Mesodermal cell (in vitro differentiated cells): ENCODE results near the gene RAD50.
"Not testable (repeated sequence)": the region's sequence is repeated elsewhere in the genome, so short reads cannot be mapped to it uniquely, and the experiment has no call there.

ENCODE experiments used
- H3K27ac ChIP-seq: 2 replicates; pipeline ENCODE4 v1.7.0; 2013; ENCODE audit warnings: mild to moderate bottlenecking, low read depth, low read length, moderate library complexity; ENCODE audit not compliant: severe bottlenecking
- H3K36me3 ChIP-seq: 2 replicates; pipeline ENCODE4 v1.7.1; 2013; ENCODE audit warnings: mild to moderate bottlenecking, low read length, moderate library complexity; ENCODE audit not compliant: control insufficient read depth, insufficient read depth
- H3K4me1 ChIP-seq: one replicate; pipeline ENCODE4 v1.7.1; 2013; ENCODE audit warnings: mild to moderate bottlenecking, low read length; ENCODE audit not compliant: insufficient read depth, control insufficient read depth, poor library complexity, severe bottlenecking
- H3K4me3 ChIP-seq: 2 replicates; pipeline ENCODE4 v1.7.0; 2013; ENCODE audit warnings: low read length, control low read depth, mild to moderate bottlenecking; ENCODE audit not compliant: insufficient read depth, poor library complexity, severe bottlenecking; ENCODE audit errors: extremely low read depth
- H3K9me3 ChIP-seq: 2 replicates; pipeline ENCODE4 v1.7.1; 2013; ENCODE audit warnings: mild to moderate bottlenecking, low read length, moderate library complexity; ENCODE audit not compliant: control insufficient read depth
- WGBS, 2 experiments: methylation state at CpG; one replicate each; pipeline ENCODE4 v1.1.5; 2013; ENCODE audit warnings: missing lambda C conversion rate in 2 of 2; ENCODE audit not compliant: insufficient coverage in 2 of 2; 5-methylcytosine and 5-hydroxymethylcytosine counted together

Gene RAD50

GRCh38 chr5:132687995-132688394 lies 131.2 kb downstream of the RAD50 start:
- no peak overlapping the region for H3K4me3 ChIP-seq
- no peaks in the 10 kb centered on the region for H3K36me3 ChIP-seq
- no peak overlapping the region for H3K27ac ChIP-seq
- H3K4me1 ChIP-seq: no peaks in the 10 kb centered on the region
- H3K9me3 ChIP-seq: no peaks in the 10 kb centered on the region
- 94 to 98% methylated on average over 4 to 5 of the region's 5 CpGs for WGBS, 2 experiments

DNA sequence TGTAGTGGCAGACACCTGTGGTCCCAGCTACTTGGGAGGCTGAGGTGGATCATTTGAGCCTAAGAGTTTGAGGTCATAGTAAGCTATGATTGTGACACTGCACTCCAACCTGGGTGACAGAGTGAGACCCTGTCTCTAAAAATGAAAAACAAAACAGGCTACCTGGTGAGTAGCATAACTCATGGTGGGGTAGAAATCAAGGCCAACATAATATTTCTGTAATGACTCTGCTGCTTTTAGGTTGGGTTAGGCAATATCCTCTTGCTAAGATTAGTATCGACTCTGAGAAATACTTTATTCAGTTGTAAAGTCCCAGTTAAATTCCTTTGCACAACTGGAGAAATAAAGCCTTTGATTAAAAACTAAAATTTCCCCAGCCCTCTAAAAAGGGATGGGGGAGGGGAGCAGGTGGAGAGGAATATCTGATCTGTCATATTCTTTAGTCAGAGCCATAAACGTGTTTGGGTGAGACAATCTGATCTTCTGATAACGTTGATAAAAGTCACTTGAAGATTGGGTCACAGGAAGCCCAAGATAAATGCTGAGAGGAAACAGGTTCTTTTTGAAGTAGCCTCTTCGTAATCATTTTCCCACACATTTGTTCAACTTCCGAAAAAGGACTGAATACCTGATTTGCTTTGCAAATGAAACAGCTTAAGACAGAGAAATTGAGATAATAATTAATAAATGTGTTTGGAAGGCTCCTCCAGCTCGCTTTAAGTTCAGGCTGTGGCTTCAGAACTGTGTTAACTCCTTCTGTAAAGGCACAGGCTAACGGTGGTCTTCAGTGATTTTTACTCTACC lies 132.0 kb downstream of the RAD50 start:
- WGBS, 2 experiments: 61 to 92% methylated on average over 2 to 3 of the region's 7 CpGs
- no peaks in the 10 kb centered on the region for H3K4me1 ChIP-seq
- H3K4me3 ChIP-seq: no peak overlapping the region
- H3K27ac ChIP-seq: no peak overlapping the region
- no peaks in the 10 kb centered on the region for H3K36me3 ChIP-seq
- H3K9me3 ChIP-seq: no peaks in the 10 kb centered on the region

DNA sequence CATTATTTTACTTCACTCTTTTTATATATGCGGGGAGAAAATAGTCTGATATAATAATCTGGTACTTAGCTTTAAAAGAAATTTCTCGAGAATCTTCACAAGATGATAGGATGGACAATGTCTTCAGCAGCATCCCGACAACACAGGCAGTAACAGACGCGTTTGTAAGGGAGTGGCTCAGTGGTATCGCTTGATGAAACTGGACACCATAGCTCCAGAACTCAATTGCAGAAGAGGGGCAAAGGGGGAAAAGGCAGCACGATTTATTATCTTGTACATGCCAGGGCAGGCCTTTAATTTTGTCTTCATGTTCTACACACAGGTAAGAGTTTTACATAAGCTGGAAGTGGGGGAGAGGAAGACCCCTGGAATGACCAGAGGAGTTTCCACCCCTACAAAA lies 132.7 kb downstream of the RAD50 start:
- Histone ChIP-seq H3K9me3 (no peaks in the 10 kb centered on the region), H3K27ac (no peak overlapping the region), H3K4me3 (no peak overlapping the region), H3K36me3 (no peaks in the 10 kb centered on the region), H3K4me1 (no peaks in the 10 kb centered on the region)
- 89 to 96% methylated on average over 5 of the region's 7 CpGs for WGBS, 2 experiments

DNA sequence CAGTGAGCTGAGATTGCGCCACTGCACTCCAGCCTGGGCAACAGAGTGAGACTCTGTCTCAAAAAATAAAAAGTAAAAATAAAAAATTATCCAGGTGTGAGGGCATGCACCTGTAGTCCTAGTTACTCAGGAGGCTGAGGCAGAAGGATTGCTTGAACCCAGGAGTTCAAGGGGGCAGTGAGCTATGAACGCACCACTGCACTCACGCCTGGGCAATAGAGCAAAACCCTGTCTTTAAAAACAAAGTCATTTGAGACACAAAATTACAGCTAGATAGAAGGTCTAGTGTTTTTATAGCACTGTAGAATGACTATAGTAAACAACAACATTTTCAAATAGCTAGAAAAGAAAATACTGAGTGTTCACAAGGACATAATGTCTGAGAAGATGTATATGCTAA lies 133.4 kb downstream of the RAD50 start:
- H3K4me1 ChIP-seq: no peaks in the 10 kb centered on the region
- no peaks in the 10 kb centered on the region for H3K36me3 ChIP-seq
- H3K27ac ChIP-seq: no peak overlapping the region
- WGBS, 2 experiments: 100% methylated on average over 1 of the region's 3 CpGs; no CpG with 5 or more reads in 1 of the 2 experiments
- H3K9me3 ChIP-seq: no peaks in the 10 kb centered on the region
- H3K4me3 ChIP-seq: no peak overlapping the region

DNA sequence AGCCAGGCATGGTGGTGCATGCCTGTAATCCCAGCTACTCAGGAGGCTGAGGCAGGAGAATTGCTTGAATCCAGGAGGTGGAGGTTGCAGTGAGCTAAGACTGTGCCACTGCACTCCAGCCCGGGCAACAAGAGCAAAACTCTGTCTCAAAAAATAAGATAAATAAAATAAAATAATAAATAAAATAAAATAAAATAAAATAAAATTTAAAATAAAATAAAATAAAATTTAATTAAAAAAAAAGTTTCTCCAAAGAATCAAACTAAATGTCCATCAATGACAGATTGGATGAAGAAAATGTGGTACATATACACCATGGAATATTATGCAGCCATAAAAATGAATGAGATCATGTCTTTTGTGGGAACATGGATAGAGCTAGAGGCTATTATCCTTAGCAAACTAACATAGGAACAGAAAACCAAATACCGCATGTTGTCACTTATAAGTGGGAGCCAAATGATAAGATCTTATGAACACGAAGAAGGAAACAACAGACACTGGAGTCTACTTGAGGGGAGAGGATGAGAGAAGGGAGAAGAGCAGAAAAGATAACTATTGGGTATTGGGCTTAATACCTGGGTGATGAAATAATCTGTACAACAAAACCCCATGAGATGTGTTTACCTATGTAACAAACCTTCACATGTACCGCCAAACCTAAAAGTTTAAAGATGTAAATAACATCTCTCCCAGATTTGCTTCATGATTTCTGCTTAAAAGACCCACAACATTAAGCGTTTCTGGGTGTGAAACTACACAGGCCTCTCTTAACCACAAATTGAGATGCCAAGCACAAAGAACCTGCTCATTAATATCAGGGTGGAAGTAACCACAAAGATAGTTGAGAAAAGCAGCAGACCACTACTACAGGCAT lies 135.2 kb downstream of the RAD50 start:
- H3K27ac ChIP-seq, H3K9me3 ChIP-seq, H3K4me3 ChIP-seq, H3K36me3 ChIP-seq, H3K4me1 ChIP-seq: not testable (repeated sequence)
- 100% methylated on average over 1 to 2 of the region's 5 CpGs for WGBS, 2 experiments

GRCh38 chr5:132692632-132692967 lies 135.8 kb downstream of the RAD50 start:
- H3K27ac ChIP-seq: no peak overlapping the region
- H3K36me3 ChIP-seq: peaks cover 8% of the 10 kb centered on the region
- no peak overlapping the region for H3K4me3 ChIP-seq
- no peaks in the 10 kb centered on the region for H3K4me1 ChIP-seq
- H3K9me3 ChIP-seq: no peaks in the 10 kb centered on the region
